Tibial artery (tissue), 4 donors: ENCODE results near the gene LMNTD1.
"Not testable (repeated sequence)": the region's sequence is repeated elsewhere in the genome, so short reads cannot be mapped to it uniquely, and the experiment has no call there.

Experiments
- DNase-seq, 2 donors: peaks; one replicate each; pipeline ENCODE4 v3.0.0-alpha.2; 2019
- H3K27ac ChIP-seq, 2 donors: fragments of 200-600 bp; sonication (generic) in 1 of 2; 1 replicate in 1 of 2; 2 replicates in 1 of 2; pipeline ENCODE4 v1.5.1; 2018 to 2019; ENCODE audit warnings: mild to moderate bottlenecking in 1 of 2
- H3K27me3 ChIP-seq, 2 donors: fragments of 200-600 bp; sonication (generic) in 1 of 2; one replicate each; pipeline versions ENCODE4 v1.5.1 to v1.6.0; 2016 to 2019
- H3K36me3 ChIP-seq, 3 donors: fragments of 200-600 bp; sonication (generic) in 2 of 3; one replicate each; pipeline ENCODE4 v1.5.1; 2016 to 2019; ENCODE audit warnings: mild to moderate bottlenecking in 2 of 3
- H3K4me1 ChIP-seq, 4 donors: fragments of 200-600 bp; sonication (generic) in 2 of 4; 1 replicate in 3 of 4; 2 replicates in 1 of 4; pipeline ENCODE4 v1.5.1; 2016 to 2019
- H3K4me3 ChIP-seq, 2 donors: fragments of 200-600 bp; sonication (generic) in 1 of 2; 1 replicate in 1 of 2; 2 replicates in 1 of 2; pipeline ENCODE4 v1.5.1; 2018 to 2019; ENCODE audit warnings: mild to moderate bottlenecking in 2 of 2
- H3K9me3 ChIP-seq, 3 donors: fragments of 200-600 bp; sonication (generic) in 1 of 3; one replicate each; pipeline ENCODE4 v1.5.1; 2016 to 2019
- intact Hi-C: fragments of 100-400 bp; cut with DNase I; formaldehyde crosslinking; loops from one replicate; pipeline ENCODE4 v1.15.0; 2023; ENCODE audit warnings: low total_unique reads
- TF ChIP-seq, protein P1 (sequence below), 2 experiments: fragments of 200-600 bp in 1 of 2; fragments of 450-650 bp in 1 of 2; IDR thresholded peaks; one replicate each; pipeline ENCODE4 v1.5.1; 2017 to 2019; ENCODE audit warnings: antibody characterized with exemption in 2 of 2, mild to moderate bottlenecking in 1 of 2, moderate library complexity in 1 of 2

Gene LMNTD1

DNA sequence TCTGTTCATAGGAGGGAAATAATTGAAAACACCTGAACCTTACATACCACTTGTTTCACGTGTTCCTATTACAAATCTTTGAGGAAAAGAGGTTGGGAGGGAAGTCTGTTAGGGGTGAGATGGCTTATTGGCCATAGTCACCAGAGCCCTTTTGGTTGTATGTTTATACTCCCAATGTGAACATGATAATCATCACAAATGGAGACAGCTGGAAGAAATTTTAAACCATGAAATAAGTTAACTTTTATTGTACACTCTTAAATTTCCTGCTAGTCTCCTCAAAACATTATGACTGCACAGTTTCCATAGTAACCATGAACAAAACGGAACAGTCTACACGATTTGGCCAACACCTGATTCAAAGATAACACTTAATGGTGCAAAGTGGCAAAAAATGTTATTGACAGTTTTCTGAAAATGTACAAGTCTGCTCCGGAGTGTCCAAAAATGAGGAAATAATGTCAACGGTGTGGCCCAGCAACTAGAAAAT is 56.9 kb downstream of the LMNTD1 start:
- Histone ChIP-seq H3K4me1 (no peaks in the 10 kb centered on the region), H3K36me3 (no peaks in the 10 kb centered on the region), H3K27me3 (no peaks in the 10 kb centered on the region), H3K9me3 (peaks cover 0 to 13% (median 0%) of the 10 kb centered on the region in 3 donors), H3K4me3 (no peak overlapping the region), H3K27ac (no peak overlapping the region)
- DNase-seq, result no peak
- TF ChIP-seq, protein P1, sequence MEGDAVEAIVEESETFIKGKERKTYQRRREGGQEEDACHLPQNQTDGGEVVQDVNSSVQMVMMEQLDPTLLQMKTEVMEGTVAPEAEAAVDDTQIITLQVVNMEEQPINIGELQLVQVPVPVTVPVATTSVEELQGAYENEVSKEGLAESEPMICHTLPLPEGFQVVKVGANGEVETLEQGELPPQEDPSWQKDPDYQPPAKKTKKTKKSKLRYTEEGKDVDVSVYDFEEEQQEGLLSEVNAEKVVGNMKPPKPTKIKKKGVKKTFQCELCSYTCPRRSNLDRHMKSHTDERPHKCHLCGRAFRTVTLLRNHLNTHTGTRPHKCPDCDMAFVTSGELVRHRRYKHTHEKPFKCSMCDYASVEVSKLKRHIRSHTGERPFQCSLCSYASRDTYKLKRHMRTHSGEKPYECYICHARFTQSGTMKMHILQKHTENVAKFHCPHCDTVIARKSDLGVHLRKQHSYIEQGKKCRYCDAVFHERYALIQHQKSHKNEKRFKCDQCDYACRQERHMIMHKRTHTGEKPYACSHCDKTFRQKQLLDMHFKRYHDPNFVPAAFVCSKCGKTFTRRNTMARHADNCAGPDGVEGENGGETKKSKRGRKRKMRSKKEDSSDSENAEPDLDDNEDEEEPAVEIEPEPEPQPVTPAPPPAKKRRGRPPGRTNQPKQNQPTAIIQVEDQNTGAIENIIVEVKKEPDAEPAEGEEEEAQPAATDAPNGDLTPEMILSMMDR (IDR thresholded peaks at IDR 0.05), result no peak
- intact Hi-C loops, result no loop called here

DNA sequence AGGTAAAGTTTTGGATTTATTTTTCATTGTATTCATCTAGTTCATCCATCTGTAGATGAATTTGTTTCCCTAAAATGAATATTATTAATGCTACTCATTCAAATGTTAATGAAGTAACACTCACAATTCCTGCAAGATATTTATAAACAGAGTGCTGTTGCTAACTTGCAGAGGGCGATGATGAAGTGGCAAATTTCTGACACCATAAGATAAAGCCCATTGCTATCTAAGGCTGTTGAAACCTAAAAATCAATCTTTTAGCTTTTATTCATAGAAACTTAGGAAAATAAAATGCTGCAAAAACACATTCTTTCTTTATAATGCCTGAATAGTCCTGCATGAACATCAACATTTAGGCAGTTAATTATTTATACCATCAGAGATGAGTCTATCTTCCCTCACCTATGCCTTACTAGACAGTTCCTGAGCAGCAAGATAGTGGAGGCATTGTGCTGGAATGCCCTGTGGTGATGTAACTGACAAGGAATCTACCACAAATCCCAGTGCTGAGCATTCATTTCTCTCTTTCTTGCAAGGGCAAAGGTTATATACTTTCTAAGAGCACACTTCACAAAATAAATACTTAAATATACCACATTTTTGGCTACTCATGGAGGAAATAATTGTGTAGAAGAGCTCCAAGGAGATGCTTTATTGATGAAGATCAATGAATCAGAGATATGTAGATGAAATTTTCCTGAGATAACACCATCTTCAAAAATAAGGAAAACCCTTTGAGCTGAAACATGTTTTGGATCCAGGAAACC is 57.6 kb downstream of the LMNTD1 start:
- Histone ChIP-seq H3K9me3 (peaks cover 0 to 13% (median 0%) of the 10 kb centered on the region in 3 donors), H3K4me1 (no peaks in the 10 kb centered on the region), H3K27ac (no peak overlapping the region), H3K27me3 (no peaks in the 10 kb centered on the region), H3K4me3 (no peak overlapping the region), H3K36me3 (no peaks in the 10 kb centered on the region)
- TF ChIP-seq, protein P1 (IDR thresholded peaks at IDR 0.05), result no peak
- intact Hi-C loops, result no loop called here
- no peak for DNase-seq

DNA sequence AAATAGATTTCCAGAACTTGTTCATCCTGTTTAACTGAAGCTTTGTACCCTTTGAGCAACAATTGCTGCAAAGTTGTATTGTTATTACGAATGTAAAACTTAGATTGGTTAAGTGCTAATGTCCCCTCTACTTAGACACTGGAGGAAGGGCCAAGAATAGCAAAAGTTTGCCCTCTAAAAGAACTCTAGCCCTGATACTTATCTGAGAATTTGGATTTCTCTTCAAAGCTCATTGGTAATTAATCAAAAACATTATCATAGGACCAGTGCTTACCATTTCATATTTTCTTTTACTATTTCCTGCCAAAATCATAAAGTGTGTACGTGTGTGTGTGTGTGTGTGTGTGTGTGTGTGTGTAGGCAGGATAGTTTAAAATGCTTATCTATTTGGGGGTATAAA is 58.2 kb downstream of the LMNTD1 start:
- DNase-seq, result no peak
- no peak overlapping the region for H3K4me3 ChIP-seq
- H3K4me1 ChIP-seq, result no peaks in the 10 kb centered on the region
- H3K27me3 ChIP-seq, result no peaks in the 10 kb centered on the region
- TF ChIP-seq, protein P1 (IDR thresholded peaks at IDR 0.05), result no peak
- intact Hi-C loops, result no loop called here
- H3K9me3 ChIP-seq, result peaks cover 0 to 13% (median 0%) of the 10 kb centered on the region in 3 donors
- H3K36me3 ChIP-seq, result no peaks in the 10 kb centered on the region
- no peak overlapping the region for H3K27ac ChIP-seq

- intact Hi-C loops, result no loop called here
These were observed 59.4 kb downstream of the LMNTD1 start for GRCh38 chr12:25493682-25494081.

DNA sequence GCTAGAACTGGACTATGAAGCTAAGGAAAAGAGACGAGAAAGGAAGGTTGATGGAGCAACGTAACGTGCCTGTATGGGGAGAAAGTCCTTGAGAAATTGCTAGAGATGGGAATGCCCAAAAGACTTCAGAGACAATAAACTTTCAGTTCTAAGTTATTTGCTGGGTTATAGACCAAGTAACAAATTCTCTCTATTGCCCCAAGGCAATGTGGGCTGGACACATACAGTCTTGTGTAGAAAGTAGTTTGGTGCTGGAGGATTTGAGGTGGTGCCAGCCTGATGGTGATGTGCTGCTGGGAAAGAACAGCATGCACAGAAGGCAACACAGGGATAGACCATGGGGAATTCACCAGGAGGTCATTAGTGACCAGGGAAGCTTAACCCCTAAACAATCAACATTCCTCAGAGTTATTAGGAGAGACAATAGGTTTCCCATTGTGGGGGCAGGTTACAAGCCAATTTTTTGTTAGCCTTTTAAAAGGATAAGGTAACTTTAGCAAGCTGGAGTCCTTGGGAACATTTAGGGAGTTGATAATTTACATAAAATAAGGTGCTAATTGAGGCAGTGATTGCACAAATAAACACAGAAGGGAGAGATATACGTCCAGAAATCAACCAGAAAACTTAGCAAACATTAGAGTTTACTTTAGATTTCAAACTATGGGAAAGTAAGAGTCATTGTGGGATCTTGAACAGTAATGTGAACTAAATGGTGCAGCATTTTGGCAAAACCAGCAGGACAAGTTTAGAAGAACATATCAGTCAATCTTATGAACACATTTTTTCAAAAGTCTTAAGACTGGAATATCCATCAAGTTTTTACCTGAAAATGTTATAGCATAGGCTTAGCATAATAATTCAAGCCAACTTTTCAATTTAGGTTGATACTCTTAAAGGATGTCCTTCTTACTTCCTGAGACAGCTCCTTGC is 61.4 kb downstream of the LMNTD1 start:
- H3K4me1 ChIP-seq, result no peaks in the 10 kb centered on the region

More at GRCh38 chr12:25493682-25494081, 59.4 kb downstream of the LMNTD1 start:
- no peak overlapping the region for H3K27ac ChIP-seq
- DNase-seq, result no peak
- H3K27me3 ChIP-seq, result no peaks in the 10 kb centered on the region
- H3K9me3 ChIP-seq, result peaks cover 0 to 8% (median 0%) of the 10 kb centered on the region in 3 donors
- no peak overlapping the region for H3K4me3 ChIP-seq
- TF ChIP-seq, protein P1 (IDR thresholded peaks at IDR 0.05), result no peak
- no peaks in the 10 kb centered on the region for H3K4me1 ChIP-seq
- no peaks in the 10 kb centered on the region for H3K36me3 ChIP-seq

GRCh38 chr12:25488956-25489870 is 63.9 kb downstream of the LMNTD1 start:
- intact Hi-C loops, H3K4me1 ChIP-seq, H3K4me3 ChIP-seq, H3K9me3 ChIP-seq, H3K27ac ChIP-seq, H3K36me3 ChIP-seq, DNase-seq, H3K27me3 ChIP-seq: not testable (repeated sequence)

More for the DNA sequence above, 61.4 kb downstream of the LMNTD1 start:
- no peaks in the 10 kb centered on the region for H3K27me3 ChIP-seq
- no peak overlapping the region for H3K27ac ChIP-seq
- H3K9me3 ChIP-seq, result no peaks in the 10 kb centered on the region
- H3K4me3 ChIP-seq, result no peak overlapping the region
- H3K36me3 ChIP-seq, result no peaks in the 10 kb centered on the region
- no peak for DNase-seq
- TF ChIP-seq, protein P1 (IDR thresholded peaks at IDR 0.05), result no peak
- intact Hi-C loops, result no loop called here
